ENCODE data around the gene PKN1. TPM values are rescaled to one million over a fixed set of nuclear protein-coding genes. Genes with fewer than 3 reads are reported as not detected.

The PKN1 gene
- total RNA-seq, 2 experiments from 2014 or later, result 238 to 242 TPM

DNA sequence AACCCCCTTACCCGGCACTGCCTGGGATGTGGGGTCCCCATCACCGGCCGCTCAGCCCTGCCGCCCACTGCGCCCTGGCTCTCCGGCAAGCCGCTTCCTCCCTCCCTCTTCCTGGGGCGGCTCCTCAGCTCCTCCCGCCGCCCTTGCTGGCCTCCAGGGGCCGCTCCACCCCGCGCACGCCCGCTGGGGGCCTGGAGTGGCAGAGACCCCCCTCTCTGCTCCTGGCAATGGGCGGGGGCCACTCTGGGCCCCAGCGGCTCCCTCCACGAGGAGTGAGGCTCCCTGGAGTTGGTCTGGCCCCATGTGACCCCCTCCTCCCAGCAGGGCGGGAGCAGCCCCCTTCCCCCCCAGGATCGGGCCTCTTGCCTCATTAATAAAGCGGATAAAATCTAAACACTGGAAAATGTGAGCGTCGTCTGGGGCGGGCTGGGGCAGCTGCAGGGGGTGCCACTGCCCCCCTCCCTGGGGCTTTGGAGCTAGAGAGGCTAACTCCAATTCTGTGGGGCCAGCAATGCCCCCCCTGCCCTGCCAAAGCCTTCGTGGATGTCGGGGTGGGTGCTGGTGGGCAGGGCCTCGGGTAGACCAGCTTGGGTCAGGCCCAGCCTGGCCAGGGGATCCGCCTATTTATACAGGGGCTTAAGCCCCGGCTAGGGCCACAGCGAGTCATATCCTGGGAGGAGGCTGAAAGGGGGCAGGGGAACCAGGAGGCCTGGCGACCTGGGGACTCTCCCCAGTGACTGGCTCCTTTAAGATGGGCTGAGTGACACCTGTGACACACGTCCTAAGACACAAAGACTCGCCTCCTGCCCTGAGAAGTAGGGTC, 42.4 kb downstream of the PKN1 start, which contains the start of gene PTGER1:
PTGER1 (minus strand) TSS at position 104 of the 823 bp plus-strand sequence. CDS start 1,034 bp downstream, outside the sequence.
- H3K9me3 Mint-ChIP-seq, result no peaks in the 10 kb centered on the region
- H3K27ac Mint-ChIP-seq, result peak within 1 kb of the TSS; percentile 39
- H3K27me3 Mint-ChIP-seq, result peaks cover 16% of the 10 kb centered on the region
- H3K36me3 Mint-ChIP-seq (ENCODE audit: low read depth), result peaks cover 12% of the 10 kb centered on the region
- ChIA-PET POLR2A (no interaction called here), CTCF (interaction anchor here (0.8 to 1.0 kb wide), 2 partner anchors 10 to 29 kb away, joined by 3 read pairs; no protein-coding TSS in a partner anchor)
- H3K4me3 Mint-ChIP-seq, result no peak within 1 kb of the TSS
- DNase-seq, result peak; percentile 37
- H3K4me1 Mint-ChIP-seq, result peaks cover 30% of the 10 kb centered on the region

GRCh38 chr19:14476327-14476672, 43.2 kb downstream of the PKN1 start:
- CTCF ChIA-PET, result no interaction called here
- Mint-ChIP-seq H3K4me1 (peaks cover 32% of the 10 kb centered on the region), H3K36me3 (ENCODE audit: low read depth) (peaks cover 12% of the 10 kb centered on the region), H3K27ac (no peak overlapping the region), H3K4me3 (no peak overlapping the region), H3K9me3 (no peaks in the 10 kb centered on the region), H3K27me3 (peaks cover 16% of the 10 kb centered on the region)
- POLR2A ChIA-PET, result no interaction called here
- no peak for DNase-seq

DNA sequence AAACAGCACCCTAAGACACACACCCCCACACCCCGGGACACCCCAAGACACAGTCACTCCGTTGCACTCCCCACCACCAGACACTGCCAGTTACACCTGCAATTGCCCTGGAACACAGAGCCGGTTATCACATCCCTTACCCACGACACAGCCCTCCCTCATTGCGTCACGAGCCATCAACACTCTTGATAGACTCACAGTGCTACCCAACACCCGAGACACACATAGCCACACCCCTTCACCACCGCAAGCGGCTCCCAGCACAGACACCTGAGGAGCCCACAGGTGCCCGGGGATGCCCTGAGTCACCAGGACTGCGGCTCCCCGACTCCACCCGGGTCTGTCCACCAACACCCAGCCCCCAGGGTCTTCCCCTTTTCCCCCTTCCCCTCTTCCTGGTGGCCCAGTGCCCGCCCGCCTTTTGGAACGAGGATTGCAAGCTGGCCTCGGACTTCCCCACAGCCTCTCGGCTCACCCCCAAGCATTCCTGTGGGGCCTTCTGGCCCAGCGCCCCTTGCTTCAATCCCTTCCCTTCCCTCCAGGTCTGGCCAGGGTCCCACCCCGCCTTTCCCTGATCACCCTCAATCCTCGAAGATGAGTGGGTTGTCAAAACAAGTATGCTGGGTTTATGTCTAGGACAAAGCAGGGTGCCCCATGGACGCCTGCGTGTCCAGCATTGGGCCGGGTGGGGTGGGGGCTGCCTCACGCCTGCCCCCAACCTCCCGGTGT, 43.7 kb downstream of the PKN1 start:
- Mint-ChIP-seq H3K36me3 (ENCODE audit: low read depth) (peaks cover 12% of the 10 kb centered on the region), H3K27me3 (peaks cover 16% of the 10 kb centered on the region), H3K4me1 (peaks cover 32% of the 10 kb centered on the region), H3K27ac (peak overlapping the region; percentile 66), H3K9me3 (no peaks in the 10 kb centered on the region), H3K4me3 (no peak overlapping the region)
- ChIA-PET POLR2A (no interaction called here), CTCF (interaction anchor here (3.2 kb wide), 1 partner anchor 340 kb away, joined by 13 read pairs; the partner anchor contains the start of gene ASF1B)
- no peak for DNase-seq

DNA sequence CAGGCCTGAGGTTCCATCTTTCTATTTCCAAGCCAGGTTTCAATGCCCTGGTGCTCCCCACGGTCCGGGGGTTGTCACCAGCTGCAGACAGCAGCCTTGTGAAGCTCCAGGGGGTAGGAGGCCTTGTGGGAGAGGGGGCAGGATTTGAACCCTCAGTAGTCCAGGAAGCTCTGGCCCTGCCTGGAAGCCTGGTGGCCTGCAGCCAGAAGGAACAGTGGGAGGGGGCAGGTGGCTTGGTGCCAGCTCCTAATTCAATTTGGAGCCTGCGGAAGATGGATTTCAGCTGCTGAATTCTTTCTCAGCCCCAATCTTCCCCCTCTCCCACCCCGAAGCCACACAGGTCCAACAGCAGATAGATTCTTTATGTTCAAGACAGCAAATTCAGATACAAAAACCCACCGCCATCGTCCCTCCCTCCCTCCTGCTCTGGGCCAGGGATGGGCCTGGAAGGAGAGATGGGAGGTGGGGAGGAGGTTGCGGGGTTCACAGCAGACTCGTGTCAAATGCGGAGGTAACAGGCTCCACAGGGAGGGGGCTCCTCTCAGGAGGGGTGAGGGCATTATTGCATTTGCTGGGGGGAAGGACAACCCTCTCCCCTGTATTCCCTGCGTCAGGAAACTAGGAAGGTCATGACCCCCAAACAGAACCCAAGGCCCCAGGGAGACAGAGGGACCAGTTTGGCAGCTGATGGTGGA, 44.5 kb downstream of the PKN1 start:
- CTCF ChIA-PET, result interaction anchor here (3.2 kb wide), 1 partner anchor 341 kb away, joined by 13 read pairs; the partner anchor contains the start of gene ASF1B
- Mint-ChIP-seq H3K4me3 (no peak overlapping the region), H3K4me1 (peaks cover 32% of the 10 kb centered on the region), H3K9me3 (no peaks in the 10 kb centered on the region), H3K36me3 (ENCODE audit: low read depth) (peaks cover 16% of the 10 kb centered on the region), H3K27me3 (peaks cover 15% of the 10 kb centered on the region), H3K27ac (no peak overlapping the region)
- no peak for DNase-seq
- POLR2A ChIA-PET, result no interaction called here

DNA sequence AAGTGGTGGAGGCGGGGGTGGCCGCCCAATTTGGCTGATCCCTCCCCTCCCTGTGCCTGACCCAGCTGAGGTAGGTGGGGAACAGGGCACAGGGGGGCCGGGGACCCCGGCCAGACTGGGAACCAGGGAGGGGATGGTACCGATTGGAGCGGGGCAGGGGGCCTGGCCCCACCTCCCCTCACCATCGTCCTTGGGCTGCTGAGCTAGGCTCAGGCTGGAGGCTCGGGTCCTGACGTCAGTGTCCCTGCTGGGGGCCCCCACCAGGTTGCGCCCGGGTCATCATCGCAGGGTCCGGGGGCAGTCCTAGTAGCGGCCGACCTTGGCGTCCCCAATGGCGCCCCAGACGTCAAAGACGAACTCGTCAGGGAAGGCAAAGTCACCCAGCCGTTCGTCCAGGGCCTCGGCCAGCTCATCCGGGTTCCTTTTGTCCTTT, 45.0 kb downstream of the PKN1 start:
- Mint-ChIP-seq H3K27me3 (peaks cover 10% of the 10 kb centered on the region), H3K4me1 (peaks cover 26% of the 10 kb centered on the region), H3K9me3 (no peaks in the 10 kb centered on the region), H3K36me3 (ENCODE audit: low read depth) (peaks cover 12% of the 10 kb centered on the region), H3K27ac (no peak overlapping the region), H3K4me3 (no peak overlapping the region)
- DNase-seq, result no peak
- CTCF ChIA-PET, result interaction anchor here (3.2 kb wide), 1 partner anchor 341 kb away, joined by 13 read pairs; the partner anchor contains the start of gene ASF1B
- POLR2A ChIA-PET, result no interaction called here

GRCh38 chr19:14479309-14479974, 46.3 kb downstream of the PKN1 start:
- Mint-ChIP-seq H3K9me3 (no peaks in the 10 kb centered on the region), H3K4me3 (no peak overlapping the region), H3K36me3 (ENCODE audit: low read depth) (peaks cover 12% of the 10 kb centered on the region), H3K27ac (no peak overlapping the region), H3K4me1 (peaks cover 23% of the 10 kb centered on the region), H3K27me3 (peaks cover 5% of the 10 kb centered on the region)
- POLR2A ChIA-PET, result interaction anchor here (1.0 kb wide), 1 partner anchor 343 kb away, joined by 3 read pairs; the partner anchor contains the start of gene ASF1B
- CTCF ChIA-PET, result interaction anchor here (0.5 to 5.2 kb wide), 18 partner anchors 9 to 343 kb away, joined by 3 to 45 read pairs (median 3); partner anchors contain the start of genes ASF1B and GIPC1
- DNase-seq, result no peak

DNA sequence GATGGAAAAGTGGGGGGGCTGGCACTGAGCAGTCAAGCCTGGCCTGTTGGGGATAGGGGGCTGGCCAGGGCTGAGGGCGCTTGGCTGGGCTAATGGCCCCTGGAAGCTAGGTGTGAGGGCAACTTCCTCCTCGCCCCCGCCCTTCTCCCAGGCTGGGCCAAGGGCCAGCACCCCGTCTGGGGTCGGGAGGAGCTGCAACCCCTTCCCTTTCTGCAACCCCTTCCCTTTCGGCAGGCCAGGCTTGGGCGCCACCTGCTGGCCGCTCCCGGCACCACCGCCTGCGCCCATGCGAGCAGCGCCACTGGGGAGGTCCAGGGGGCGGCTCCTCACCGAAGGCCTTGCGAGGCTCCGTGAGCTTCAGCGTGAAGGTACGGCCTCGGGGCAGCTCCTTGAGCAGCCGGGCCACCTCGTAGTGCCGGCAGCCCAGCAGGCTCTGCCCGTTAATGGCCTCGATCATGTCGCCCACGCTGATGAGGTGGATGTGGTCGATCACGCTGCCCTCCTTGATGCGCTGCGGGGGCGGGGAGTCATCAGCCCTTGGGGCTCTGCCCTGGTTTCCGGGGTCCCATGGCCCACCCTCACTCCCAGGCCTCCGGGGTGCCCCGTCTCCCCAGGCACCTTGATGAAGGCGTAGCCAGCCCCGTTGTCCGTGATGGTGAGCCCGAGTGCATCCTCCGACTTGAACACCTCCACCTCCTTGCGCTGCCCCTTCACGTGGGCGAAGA, 47.0 kb downstream of the PKN1 start:
- Mint-ChIP-seq H3K9me3 (no peaks in the 10 kb centered on the region), H3K36me3 (ENCODE audit: low read depth) (peaks cover 12% of the 10 kb centered on the region), H3K27ac (no peak overlapping the region), H3K4me3 (no peak overlapping the region), H3K27me3 (no peaks in the 10 kb centered on the region), H3K4me1 (peaks cover 16% of the 10 kb centered on the region)
- ChIA-PET POLR2A (interaction anchor here (1.0 kb wide), 1 partner anchor 344 kb away, joined by 3 read pairs; the partner anchor contains the start of gene ASF1B), CTCF (interaction anchor here (0.7 to 5.2 kb wide), 23 partner anchors 8 to 840 kb away, joined by 3 to 45 read pairs (median 3); partner anchors contain the start of genes ADGRE5, ASF1B and GIPC1)
- DNase-seq, result peak; percentile 72

GRCh38 chr19:14480700-14481079, 47.6 kb downstream of the PKN1 start:
- Mint-ChIP-seq H3K27ac (peak overlapping the region; percentile 19), H3K4me1 (peaks cover 13% of the 10 kb centered on the region), H3K4me3 (no peak overlapping the region), H3K9me3 (no peaks in the 10 kb centered on the region), H3K36me3 (ENCODE audit: low read depth) (peaks cover 12% of the 10 kb centered on the region), H3K27me3 (no peaks in the 10 kb centered on the region)
- no peak for DNase-seq
- POLR2A ChIA-PET, result interaction anchor here (1.0 kb wide), 1 partner anchor 344 kb away, joined by 3 read pairs; the partner anchor contains the start of gene ASF1B
- CTCF ChIA-PET, result interaction anchor here (0.7 to 5.2 kb wide), 20 partner anchors 8 to 839 kb away, joined by 3 to 45 read pairs (median 3); partner anchors contain the start of genes ADGRE5 and GIPC1

GRCh38 chr19:14482172-14482941, 49.3 kb downstream of the PKN1 start:
- POLR2A ChIA-PET, result no interaction called here
- Mint-ChIP-seq H3K27ac (no peak overlapping the region), H3K27me3 (no peaks in the 10 kb centered on the region), H3K4me1 (peaks cover 12% of the 10 kb centered on the region), H3K36me3 (ENCODE audit: low read depth) (peaks cover 14% of the 10 kb centered on the region), H3K4me3 (no peak overlapping the region), H3K9me3 (no peaks in the 10 kb centered on the region)
- CTCF ChIA-PET, result interaction anchor here (0.6 to 5.2 kb wide), 5 partner anchors 10 to 346 kb away, joined by 3 to 45 read pairs (median 3); partner anchors contain the start of genes ASF1B and GIPC1
- DNase-seq, result no peak

DNA sequence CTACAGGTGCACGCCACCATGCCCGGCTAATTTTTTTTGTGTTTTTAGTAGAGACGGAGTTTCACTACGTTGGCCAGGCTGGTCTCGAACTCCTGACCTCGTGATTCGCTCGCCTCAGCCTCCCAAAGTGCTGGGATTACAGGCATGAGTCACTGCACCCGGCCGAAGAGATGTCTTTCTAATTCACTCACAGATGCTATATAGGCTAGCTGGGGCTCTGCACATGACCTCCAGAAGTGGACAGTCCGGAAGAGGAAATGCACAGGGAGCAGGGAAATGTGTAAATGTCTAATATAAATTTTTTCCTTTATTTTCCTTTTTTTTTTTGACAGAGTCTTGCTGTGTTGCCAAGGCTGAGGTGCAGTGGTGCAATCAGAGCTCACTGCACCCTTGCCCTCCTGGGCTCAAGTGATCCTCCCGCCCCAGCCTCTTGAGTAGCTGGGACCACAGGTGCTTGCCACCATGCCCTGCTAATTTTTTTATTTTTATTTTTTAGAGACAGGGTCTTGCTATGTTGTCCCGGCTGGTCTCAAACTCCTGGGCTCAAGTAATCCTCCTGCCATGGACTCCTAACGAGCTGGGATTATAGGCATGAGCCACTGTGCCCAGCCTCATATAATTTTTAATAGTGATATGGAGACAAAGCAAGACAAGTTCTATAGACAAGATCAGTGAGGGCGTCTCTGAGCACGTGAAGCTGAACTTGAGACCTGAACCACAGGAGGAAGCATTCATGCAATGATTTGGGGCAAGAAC, 54.4 kb downstream of the PKN1 start:
- Mint-ChIP-seq H3K9me3 (no peaks in the 10 kb centered on the region), H3K4me3 (no peak overlapping the region), H3K4me1 (peaks cover 12% of the 10 kb centered on the region), H3K27me3 (no peaks in the 10 kb centered on the region), H3K36me3 (ENCODE audit: low read depth) (peaks cover 18% of the 10 kb centered on the region), H3K27ac (no peak overlapping the region)
- DNase-seq, result no peak
- CTCF ChIA-PET, result interaction anchor here (0.7 to 2.8 kb wide), 6 partner anchors 7 to 608 kb away, joined by 3 to 10 read pairs (median 3); partner anchors contain the start of gene ASF1B
- POLR2A ChIA-PET, result no interaction called here

Measured in activated CD4-positive, alpha-beta T cell treated with anti-CD3 and anti-CD28 coated beads, Interleukin-2, amount 10 ng/mL, durations not matched to agents 7 days and 5 days (primary cell).